Measurements from ENCODE around the gene KLHL30.

KLHL30 gene

DNA sequence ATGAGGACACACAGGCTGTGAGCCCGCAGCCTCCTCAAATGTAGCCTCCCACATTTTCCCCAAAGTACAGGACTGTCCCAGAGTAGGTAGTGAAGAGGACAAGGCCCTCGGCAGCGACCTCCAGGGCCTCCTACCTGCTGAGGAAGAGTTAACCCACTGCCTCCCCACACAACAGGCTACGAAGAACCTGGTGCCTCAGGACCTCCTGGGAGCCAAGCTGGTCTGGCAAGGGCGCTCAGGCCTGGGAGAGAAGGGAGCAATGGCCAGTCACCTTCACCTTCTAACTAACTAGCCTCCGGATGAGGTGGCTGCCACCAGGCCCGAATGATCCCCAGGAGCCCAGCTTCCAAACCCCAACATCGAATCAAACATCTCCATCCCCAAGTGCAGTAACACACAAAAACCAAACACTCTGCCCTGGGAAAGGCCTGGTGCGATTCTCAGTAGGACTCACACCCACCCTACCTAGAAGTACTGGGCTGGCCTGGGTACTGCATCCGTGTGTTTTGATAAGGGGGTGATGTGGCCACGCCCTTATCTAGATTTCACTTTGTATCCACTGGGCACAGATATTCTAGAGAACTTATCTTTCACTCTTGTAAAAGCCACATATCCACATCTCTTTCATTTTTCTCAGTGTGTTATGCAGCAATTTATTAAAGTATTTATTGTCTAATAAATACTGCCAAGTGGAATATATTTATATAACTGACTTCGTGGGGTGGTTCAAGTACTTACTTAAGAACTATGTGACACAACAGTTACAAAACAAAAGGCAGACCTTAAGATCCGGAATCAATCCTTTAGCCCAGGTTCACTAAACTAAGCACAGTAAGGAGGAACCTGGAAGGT lies 30.0 kb downstream of the KLHL30 start:
- TF ChIP-seq TCF12 (IDR thresholded peaks at IDR 0.05; ENCODE audit: low read depth) (no peak), NFIC (IDR thresholded peaks at IDR 0.05) (no peak), TAF1 (IDR thresholded peaks at IDR 0.05; ENCODE audit: low read depth) (no peak), RAD21 (IDR thresholded peaks at IDR 0.05; ENCODE audit: low read depth) (no peak), FOXM1 (IDR thresholded peaks at IDR 0.05; ENCODE audit: borderline replicate concordance, low read depth) (no peak), EP300 (IDR thresholded peaks at IDR 0.05; ENCODE audit: borderline replicate concordance) (no peak), EGR1 (IDR thresholded peaks at IDR 0.05) (no peak), CREB1 (IDR thresholded peaks at IDR 0.05; ENCODE audit: low read depth) (no peak), ZBTB7A (IDR thresholded peaks at IDR 0.05; ENCODE audit: low read depth) (no peak), CEBPB (IDR thresholded peaks at IDR 0.05) (no peak), TEAD4 (IDR thresholded peaks at IDR 0.05) (no peak), YY1 (IDR thresholded peaks at IDR 0.05; ENCODE audit: low read depth) (no peak)
- TF ChIP-seq, protein P1, sequence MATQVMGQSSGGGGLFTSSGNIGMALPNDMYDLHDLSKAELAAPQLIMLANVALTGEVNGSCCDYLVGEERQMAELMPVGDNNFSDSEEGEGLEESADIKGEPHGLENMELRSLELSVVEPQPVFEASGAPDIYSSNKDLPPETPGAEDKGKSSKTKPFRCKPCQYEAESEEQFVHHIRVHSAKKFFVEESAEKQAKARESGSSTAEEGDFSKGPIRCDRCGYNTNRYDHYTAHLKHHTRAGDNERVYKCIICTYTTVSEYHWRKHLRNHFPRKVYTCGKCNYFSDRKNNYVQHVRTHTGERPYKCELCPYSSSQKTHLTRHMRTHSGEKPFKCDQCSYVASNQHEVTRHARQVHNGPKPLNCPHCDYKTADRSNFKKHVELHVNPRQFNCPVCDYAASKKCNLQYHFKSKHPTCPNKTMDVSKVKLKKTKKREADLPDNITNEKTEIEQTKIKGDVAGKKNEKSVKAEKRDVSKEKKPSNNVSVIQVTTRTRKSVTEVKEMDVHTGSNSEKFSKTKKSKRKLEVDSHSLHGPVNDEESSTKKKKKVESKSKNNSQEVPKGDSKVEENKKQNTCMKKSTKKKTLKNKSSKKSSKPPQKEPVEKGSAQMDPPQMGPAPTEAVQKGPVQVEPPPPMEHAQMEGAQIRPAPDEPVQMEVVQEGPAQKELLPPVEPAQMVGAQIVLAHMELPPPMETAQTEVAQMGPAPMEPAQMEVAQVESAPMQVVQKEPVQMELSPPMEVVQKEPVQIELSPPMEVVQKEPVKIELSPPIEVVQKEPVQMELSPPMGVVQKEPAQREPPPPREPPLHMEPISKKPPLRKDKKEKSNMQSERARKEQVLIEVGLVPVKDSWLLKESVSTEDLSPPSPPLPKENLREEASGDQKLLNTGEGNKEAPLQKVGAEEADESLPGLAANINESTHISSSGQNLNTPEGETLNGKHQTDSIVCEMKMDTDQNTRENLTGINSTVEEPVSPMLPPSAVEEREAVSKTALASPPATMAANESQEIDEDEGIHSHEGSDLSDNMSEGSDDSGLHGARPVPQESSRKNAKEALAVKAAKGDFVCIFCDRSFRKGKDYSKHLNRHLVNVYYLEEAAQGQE (IDR thresholded peaks at IDR 0.05; ENCODE audit: low read depth) = no peak
- TF ChIP-seq, protein P2, sequence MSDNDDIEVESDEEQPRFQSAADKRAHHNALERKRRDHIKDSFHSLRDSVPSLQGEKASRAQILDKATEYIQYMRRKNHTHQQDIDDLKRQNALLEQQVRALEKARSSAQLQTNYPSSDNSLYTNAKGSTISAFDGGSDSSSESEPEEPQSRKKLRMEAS (IDR thresholded peaks at IDR 0.05) = no peak
- TF ChIP-seq, protein P3, sequence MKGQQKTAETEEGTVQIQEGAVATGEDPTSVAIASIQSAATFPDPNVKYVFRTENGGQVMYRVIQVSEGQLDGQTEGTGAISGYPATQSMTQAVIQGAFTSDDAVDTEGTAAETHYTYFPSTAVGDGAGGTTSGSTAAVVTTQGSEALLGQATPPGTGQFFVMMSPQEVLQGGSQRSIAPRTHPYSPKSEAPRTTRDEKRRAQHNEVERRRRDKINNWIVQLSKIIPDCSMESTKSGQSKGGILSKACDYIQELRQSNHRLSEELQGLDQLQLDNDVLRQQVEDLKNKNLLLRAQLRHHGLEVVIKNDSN (IDR thresholded peaks at IDR 0.05) = no peak

DNA sequence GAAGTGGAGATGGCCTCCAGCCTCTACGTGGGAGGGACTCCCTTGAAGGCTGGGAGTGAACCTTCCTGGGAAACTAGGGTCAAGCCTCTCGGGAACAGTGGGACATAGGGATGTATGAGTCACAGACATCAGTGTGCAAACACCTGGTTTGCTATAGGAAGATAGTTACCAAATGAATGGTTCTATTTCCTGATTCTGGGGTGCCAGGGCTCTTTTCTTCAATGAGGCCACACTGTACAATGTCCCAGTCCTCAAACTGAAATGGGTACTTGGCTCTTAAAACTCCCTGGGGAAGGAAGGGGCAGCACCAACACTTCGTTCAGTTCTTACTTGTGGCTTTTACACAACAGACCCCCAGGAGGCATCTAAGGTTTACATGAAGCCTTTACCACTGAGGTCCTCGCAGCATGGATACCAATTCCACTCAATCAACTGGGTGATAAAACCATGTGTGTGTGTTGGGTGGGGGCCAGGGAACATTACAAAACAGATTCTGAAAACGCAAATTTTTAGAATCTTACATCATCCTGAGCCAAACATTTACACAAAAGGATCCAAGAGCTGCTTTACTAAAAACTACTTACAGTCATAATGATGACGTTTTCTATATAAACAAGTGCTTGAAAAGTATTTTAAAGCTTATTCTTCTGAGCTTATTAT lies 30.7 kb downstream of the KLHL30 start:
- TF ChIP-seq FOXM1 (IDR thresholded peaks at IDR 0.05; ENCODE audit: borderline replicate concordance, low read depth) (no peak), EGR1 (IDR thresholded peaks at IDR 0.05) (no peak), CEBPB (IDR thresholded peaks at IDR 0.05) (0 out of 2 replicates have a peak, but pooled peaks have one; percentile 31), RAD21 (IDR thresholded peaks at IDR 0.05; ENCODE audit: low read depth) (no peak), ZBTB7A (IDR thresholded peaks at IDR 0.05; ENCODE audit: low read depth) (no peak), EP300 (IDR thresholded peaks at IDR 0.05; ENCODE audit: borderline replicate concordance) (no peak), NFIC (IDR thresholded peaks at IDR 0.05) (peak; percentile 41; the same call in 1 of the 2 replicates), CREB1 (IDR thresholded peaks at IDR 0.05; ENCODE audit: low read depth) (no peak), TCF12 (IDR thresholded peaks at IDR 0.05; ENCODE audit: low read depth) (no peak), TAF1 (IDR thresholded peaks at IDR 0.05; ENCODE audit: low read depth) (no peak)
- TF ChIP-seq, protein P1 (IDR thresholded peaks at IDR 0.05; ENCODE audit: low read depth) = no peak
- TF ChIP-seq, protein P2 (IDR thresholded peaks at IDR 0.05) = no peak
- TF ChIP-seq, protein P3 (IDR thresholded peaks at IDR 0.05) = no peak

DNA sequence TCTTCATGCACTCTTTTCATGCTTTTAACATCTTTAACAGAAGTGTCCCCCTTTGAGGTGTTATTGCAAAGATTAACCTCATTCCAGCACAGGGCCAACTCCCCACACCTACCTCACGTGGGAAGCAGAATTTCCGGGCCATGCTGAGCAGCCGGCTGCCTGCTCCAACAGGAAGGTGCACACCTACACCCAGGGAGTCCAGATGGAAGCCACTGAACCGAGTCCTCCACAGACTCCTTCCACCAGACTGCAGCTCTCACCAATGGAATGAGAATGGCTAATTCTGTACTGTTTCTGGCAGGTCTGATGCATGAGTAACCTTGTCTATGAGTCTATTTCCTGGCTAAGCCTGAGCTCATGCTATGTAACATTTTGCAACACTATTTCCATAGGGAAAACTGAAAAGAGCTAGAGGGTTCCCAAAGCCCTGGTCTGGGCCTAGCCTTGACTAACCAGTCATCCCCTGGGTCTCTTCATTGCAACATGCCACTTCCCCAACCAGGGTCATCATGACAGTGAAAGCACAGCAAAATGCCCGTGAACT lies 31.3 kb downstream of the KLHL30 start:
- no peak for TF ChIP-seq TAF1 (IDR thresholded peaks at IDR 0.05; ENCODE audit: low read depth)
- peak; percentile 34; the same call in 1 of the 2 replicates for TF ChIP-seq RAD21 (IDR thresholded peaks at IDR 0.05; ENCODE audit: low read depth)
- no peak; the same call in 1 of the 2 replicates for TF ChIP-seq CREB1 (IDR thresholded peaks at IDR 0.05; ENCODE audit: low read depth)
- no peak for TF ChIP-seq YY1 (IDR thresholded peaks at IDR 0.05; ENCODE audit: low read depth)
- no peak for TF ChIP-seq EGR1 (IDR thresholded peaks at IDR 0.05)
- TF ChIP-seq FOXM1 (IDR thresholded peaks at IDR 0.05; ENCODE audit: borderline replicate concordance, low read depth) = peak; percentile 85
- TF ChIP-seq, protein P3 (IDR thresholded peaks at IDR 0.05) = peak; percentile 87
- TF ChIP-seq, protein P1 (IDR thresholded peaks at IDR 0.05; ENCODE audit: low read depth) = no peak
- TF ChIP-seq TEAD4 (IDR thresholded peaks at IDR 0.05) = peak; percentile 62
- TF ChIP-seq ZBTB7A (IDR thresholded peaks at IDR 0.05; ENCODE audit: low read depth) = no peak
- TF ChIP-seq CEBPB (IDR thresholded peaks at IDR 0.05) = peak; percentile 86
- peak; percentile 95 for TF ChIP-seq EP300 (IDR thresholded peaks at IDR 0.05; ENCODE audit: borderline replicate concordance)
- TF ChIP-seq, protein P2 (IDR thresholded peaks at IDR 0.05) = peak; percentile 96
- peak; percentile 96 for TF ChIP-seq TCF12 (IDR thresholded peaks at IDR 0.05; ENCODE audit: low read depth)
- TF ChIP-seq NFIC (IDR thresholded peaks at IDR 0.05) = peak; percentile 81

Measured in Ishikawa (cell line).